MCF 10A (cell line): ENCODE results near the gene LIMK1. TPM values are rescaled to one million over a fixed set of nuclear protein-coding genes. Genes with fewer than 3 reads are reported as not detected.
A peak's percentile ranks its signal among the peaks of the same experiment; 100 is the strongest.

ENCODE experiments used
- BruUV-seq: library from RNA; stranded (reverse); fragments of 400-500 nt; replicated peaks from 2 replicates; lab custom pipeline; 2021; lab: Mats Ljungman, UMichigan
- CTCF ChIA-PET: fragments of 300-600 bp; sonication (Branson Sonifier 250); formaldehyde crosslinking; extraction: SDS; loops from one replicate; lab custom pipeline; 2021; ENCODE audit warnings: antibody characterized with exemption, inconsistent platforms; lab: Yijun Ruan, JAX
- POLR2A ChIA-PET: fragments of 300-600, 350-650 bp; sonication (Branson Sonifier 250); formaldehyde crosslinking; extraction: SDS; loops from one replicate; lab custom pipeline; 2020; ENCODE audit warnings: antibody characterized with exemption, inconsistent platforms; lab: Yijun Ruan, JAX
- DNase-seq: peaks from one replicate; pipeline ENCODE4 v3.0.0-alpha.2; 2018; ENCODE audit not compliant: unreplicated experiment
- H3K27ac Mint-ChIP-seq: one replicate; pipeline ENCODE4 v1.8.0; 2022; ENCODE audit warnings: mild to moderate bottlenecking, low read depth, mixed read lengths; ENCODE audit not compliant: unreplicated experiment
- H3K27me3 Mint-ChIP-seq: one replicate; pipeline ENCODE4 v1.8.0; 2022; ENCODE audit warnings: mixed read lengths; ENCODE audit not compliant: insufficient read depth, unreplicated experiment
- H3K36me3 Mint-ChIP-seq: one replicate; pipeline ENCODE4 v1.8.0; 2022; ENCODE audit warnings: mild to moderate bottlenecking, moderate library complexity, mixed read lengths; ENCODE audit not compliant: insufficient read depth, unreplicated experiment
- H3K4me1 Mint-ChIP-seq: one replicate; pipeline ENCODE4 v1.8.0; 2022; ENCODE audit warnings: mixed read lengths; ENCODE audit not compliant: insufficient read depth, unreplicated experiment
- H3K4me3 Mint-ChIP-seq: one replicate; pipeline ENCODE4 v1.8.0; 2022; ENCODE audit warnings: mild to moderate bottlenecking, moderate library complexity, mixed read lengths; ENCODE audit not compliant: unreplicated experiment
- H3K9me3 Mint-ChIP-seq: one replicate; pipeline ENCODE4 v1.8.0; 2022; ENCODE audit warnings: mixed read lengths; ENCODE audit not compliant: unreplicated experiment
- intact Hi-C: fragments of 100-400 bp; cut with micrococcal nuclease; formaldehyde crosslinking; loops from 2 replicates; pipeline ENCODE4 v1.14.1; 2022
- total RNA-seq: library from RNA; stranded (reverse); gene quantifications from 2 replicates; pipeline ENCODE4 v1.2.3, GENCODE V29; 2022
- TF ChIP-seq, protein P1 (sequence below): fragments of 200-600 bp; IDR thresholded peaks from one replicate; pipeline ENCODE4 v1.8.0; 2022; ENCODE audit warnings: antibody characterized with exemption, mild to moderate bottlenecking; ENCODE audit not compliant: unreplicated experiment

Gene LIMK1
- total RNA-seq, 1 experiment from 2014 or later: 21.4 TPM

- no TSS peak for BruUV-seq
- H3K9me3 Mint-ChIP-seq: no peaks in the 10 kb centered on the region
- CTCF ChIA-PET: interaction anchor here (0.5 to 1.1 kb wide), 5 partner anchors 182 to 349 kb away, joined by 3 to 4 read pairs (median 3); no protein-coding TSS in a partner anchor
- POLR2A ChIA-PET: no interaction called here
- H3K36me3 Mint-ChIP-seq: no peaks in the 10 kb centered on the region
- TF ChIP-seq, protein P1, sequence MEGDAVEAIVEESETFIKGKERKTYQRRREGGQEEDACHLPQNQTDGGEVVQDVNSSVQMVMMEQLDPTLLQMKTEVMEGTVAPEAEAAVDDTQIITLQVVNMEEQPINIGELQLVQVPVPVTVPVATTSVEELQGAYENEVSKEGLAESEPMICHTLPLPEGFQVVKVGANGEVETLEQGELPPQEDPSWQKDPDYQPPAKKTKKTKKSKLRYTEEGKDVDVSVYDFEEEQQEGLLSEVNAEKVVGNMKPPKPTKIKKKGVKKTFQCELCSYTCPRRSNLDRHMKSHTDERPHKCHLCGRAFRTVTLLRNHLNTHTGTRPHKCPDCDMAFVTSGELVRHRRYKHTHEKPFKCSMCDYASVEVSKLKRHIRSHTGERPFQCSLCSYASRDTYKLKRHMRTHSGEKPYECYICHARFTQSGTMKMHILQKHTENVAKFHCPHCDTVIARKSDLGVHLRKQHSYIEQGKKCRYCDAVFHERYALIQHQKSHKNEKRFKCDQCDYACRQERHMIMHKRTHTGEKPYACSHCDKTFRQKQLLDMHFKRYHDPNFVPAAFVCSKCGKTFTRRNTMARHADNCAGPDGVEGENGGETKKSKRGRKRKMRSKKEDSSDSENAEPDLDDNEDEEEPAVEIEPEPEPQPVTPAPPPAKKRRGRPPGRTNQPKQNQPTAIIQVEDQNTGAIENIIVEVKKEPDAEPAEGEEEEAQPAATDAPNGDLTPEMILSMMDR: peak; percentile 52
- no peak overlapping the region for H3K27ac Mint-ChIP-seq
- no peaks in the 10 kb centered on the region for H3K4me1 Mint-ChIP-seq
- peaks cover 28% of the 10 kb centered on the region for H3K27me3 Mint-ChIP-seq
- intact Hi-C loops: loop anchor here (5.0 kb wide), 1 partner anchor 350 kb away; no protein-coding TSS in a partner anchor
- DNase-seq: peak; percentile 56
- H3K4me3 Mint-ChIP-seq: no peak overlapping the region
Observed at GRCh38 chr7:74051629-74052410, 31.8 kb upstream of the LIMK1 start.

DNA sequence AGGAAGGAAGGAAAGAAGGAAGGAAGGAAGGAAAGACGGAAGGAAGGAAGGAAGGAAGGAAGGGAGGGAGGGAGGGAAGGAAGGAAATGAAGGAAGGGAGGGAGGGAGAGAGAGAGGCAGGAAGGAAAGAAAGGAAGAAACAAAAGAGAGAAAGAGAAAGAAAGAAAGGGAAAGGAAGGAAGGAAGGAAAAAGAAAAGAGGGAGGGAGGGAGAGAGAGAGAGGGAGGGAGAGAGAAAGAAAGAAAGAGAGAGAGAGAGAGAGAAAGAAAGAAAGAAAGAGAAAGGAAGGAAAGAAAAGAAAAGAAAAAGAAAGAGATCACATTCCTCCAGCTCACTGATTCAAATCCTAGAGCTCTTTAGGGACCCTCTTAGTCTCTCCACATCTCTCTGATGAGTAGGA lies 31.0 kb upstream of the LIMK1 start:
- Mint-ChIP-seq H3K4me3 (no peak overlapping the region), H3K27ac (no peak overlapping the region), H3K27me3 (peaks cover 31% of the 10 kb centered on the region), H3K36me3 (no peaks in the 10 kb centered on the region), H3K4me1 (no peaks in the 10 kb centered on the region), H3K9me3 (no peaks in the 10 kb centered on the region)
- ChIA-PET POLR2A (no interaction called here), CTCF (interaction anchor here (0.8 to 1.1 kb wide), 3 partner anchors 15 to 348 kb away, joined by 3 to 4 read pairs (median 3); no protein-coding TSS in a partner anchor)
- TF ChIP-seq, protein P1: no peak
- no peak for DNase-seq
- BruUV-seq: no TSS peak
- intact Hi-C loops: loop anchor here (5.0 kb wide), 1 partner anchor 350 kb away; no protein-coding TSS in a partner anchor

GRCh38 chr7:74053589-74054186 lies 29.9 kb upstream of the LIMK1 start:
- peaks cover 42% of the 10 kb centered on the region for H3K27me3 Mint-ChIP-seq
- H3K36me3 Mint-ChIP-seq: no peaks in the 10 kb centered on the region
- TF ChIP-seq, protein P1: no peak
- ChIA-PET POLR2A (no interaction called here), CTCF (interaction anchor here (0.6 to 0.8 kb wide), 4 partner anchors 14 to 348 kb away, joined by 3 read pairs; no protein-coding TSS in a partner anchor)
- no peak for DNase-seq
- H3K27ac Mint-ChIP-seq: no peak overlapping the region
- no peaks in the 10 kb centered on the region for H3K9me3 Mint-ChIP-seq
- no TSS peak for BruUV-seq
- H3K4me3 Mint-ChIP-seq: no peak overlapping the region
- H3K4me1 Mint-ChIP-seq: no peaks in the 10 kb centered on the region
- intact Hi-C loops: loop anchor here (5.0 kb wide), 1 partner anchor 349 kb away; no protein-coding TSS in a partner anchor
